Fibroblast of skin of back (primary cell): Measurements from ENCODE around the gene GCAT.

Source experiments
- DNase-seq: peaks from one replicate; pipeline ENCODE4 v3.0.0-alpha.2; 2013

GCAT gene

GRCh38 chr22:37811867-37812266, 4.1 kb downstream of the GCAT start:
- no peak for DNase-seq

GRCh38 chr22:37812869-37813678, 5.3 kb downstream of the GCAT start:
- no peak for DNase-seq

GRCh38 chr22:37815593-37815992, 7.9 kb downstream of the GCAT start:
- DNase-seq = no peak

GRCh38 chr22:37816543-37817180, 8.9 kb downstream of the GCAT start:
- DNase-seq = no peak

DNA sequence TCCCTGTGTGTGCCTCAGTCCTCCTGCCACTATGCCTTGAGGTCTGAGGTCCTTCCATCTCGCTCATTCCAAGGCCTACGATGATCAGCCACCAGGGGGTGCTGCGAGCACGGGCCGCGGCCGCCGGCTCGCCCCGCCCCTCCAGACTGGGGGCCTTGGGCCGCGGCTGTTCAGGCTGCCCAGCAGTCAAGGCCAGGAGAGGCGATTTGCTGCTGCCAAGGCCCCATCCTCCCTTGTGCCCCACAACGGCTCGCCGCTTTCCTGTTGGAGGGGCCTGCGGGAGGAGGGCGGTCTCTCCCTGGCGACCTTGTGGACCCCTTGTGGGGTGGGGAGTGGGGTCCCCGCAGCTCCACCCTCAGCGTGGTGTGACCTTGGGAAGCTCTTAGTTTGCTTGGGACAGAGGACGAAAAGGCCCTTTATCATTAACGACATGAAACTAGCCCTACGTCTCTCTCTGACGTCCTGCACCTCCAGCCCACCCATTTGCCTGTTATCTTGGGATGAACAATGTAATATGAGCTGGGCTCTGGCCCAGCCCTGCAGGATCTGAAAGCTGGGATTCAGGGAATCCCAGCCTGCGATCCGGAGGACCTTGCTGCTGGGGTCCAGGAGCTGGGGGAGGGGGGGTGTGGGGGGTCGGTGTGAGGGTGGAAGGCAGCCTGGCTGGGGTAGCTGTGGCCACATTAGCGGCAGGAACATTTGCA, 10.1 kb downstream of the GCAT start:
- peak; percentile 75 for DNase-seq

DNA sequence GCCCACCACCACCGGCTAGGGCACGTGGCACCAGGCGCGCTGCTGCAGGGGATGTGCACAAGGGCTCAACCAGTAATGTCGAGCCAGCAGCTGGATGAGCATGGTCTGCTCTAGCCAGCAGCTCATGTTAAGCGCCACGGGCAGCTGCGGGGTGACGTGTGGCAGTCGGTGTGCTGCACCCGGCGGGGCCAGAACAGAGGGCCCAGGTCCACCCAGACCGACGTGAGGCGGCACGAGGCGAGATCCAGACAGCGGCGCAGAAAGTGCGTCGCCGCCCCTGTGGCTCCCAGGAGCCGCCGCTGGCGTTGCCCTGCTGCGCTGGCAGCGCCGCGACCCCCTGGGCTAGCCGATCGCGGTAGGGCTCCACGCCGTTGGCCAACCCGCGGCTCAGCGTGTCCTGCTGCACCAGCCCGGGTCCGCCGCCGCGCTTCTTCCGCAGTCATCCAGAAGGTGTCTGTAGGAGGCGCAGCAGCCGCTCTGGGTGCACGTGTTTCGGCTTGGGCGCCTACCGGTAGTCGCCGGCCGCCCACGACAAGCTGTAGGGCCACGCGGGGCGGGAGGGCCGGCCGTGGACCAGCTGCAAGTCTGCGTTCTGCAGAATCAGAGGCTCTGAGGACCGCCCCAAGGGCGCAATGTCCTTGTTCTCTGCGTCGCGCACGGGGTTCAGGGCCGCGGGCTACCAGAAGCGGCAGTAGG, 10.8 kb downstream of the GCAT start:
- peak; percentile 60 for DNase-seq

DNA sequence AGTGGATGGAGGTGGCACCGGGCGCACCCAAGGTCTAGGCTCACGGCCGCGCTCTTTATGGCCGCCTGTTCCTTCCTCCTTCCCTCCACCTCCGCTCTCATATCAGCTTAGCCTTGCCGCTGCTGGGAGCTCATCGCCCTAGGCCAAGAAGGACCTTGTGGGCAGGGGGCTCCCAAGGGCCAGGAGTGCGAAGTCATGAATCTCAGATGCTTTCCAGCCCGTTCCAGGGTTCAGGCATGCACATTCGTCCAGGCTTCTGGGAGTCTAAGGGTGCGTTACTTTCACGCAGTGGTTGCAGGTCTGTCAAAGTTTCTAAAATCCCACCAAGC, 11.3 kb downstream of the GCAT start:
- DNase-seq = no peak

DNA sequence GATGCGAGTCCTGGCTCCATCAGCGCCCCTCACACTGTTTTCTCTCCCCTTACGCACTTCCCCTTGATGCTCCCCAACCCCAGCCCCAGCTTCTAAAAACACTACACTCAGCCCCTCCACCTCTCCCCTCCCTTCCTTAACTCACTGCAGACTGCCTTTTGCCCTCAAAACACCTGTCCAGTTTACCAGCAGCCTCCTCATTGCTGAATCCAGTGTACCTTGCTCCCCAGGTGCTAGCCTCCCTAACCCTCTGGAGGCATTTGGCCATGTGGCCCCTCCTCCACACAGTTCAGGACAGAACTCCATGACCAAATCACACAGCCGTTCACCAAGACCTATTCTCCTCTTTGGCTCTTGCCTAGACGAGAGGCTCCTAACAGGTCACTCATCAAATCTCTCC, 12.6 kb downstream of the GCAT start:
- DNase-seq = no peak

DNA sequence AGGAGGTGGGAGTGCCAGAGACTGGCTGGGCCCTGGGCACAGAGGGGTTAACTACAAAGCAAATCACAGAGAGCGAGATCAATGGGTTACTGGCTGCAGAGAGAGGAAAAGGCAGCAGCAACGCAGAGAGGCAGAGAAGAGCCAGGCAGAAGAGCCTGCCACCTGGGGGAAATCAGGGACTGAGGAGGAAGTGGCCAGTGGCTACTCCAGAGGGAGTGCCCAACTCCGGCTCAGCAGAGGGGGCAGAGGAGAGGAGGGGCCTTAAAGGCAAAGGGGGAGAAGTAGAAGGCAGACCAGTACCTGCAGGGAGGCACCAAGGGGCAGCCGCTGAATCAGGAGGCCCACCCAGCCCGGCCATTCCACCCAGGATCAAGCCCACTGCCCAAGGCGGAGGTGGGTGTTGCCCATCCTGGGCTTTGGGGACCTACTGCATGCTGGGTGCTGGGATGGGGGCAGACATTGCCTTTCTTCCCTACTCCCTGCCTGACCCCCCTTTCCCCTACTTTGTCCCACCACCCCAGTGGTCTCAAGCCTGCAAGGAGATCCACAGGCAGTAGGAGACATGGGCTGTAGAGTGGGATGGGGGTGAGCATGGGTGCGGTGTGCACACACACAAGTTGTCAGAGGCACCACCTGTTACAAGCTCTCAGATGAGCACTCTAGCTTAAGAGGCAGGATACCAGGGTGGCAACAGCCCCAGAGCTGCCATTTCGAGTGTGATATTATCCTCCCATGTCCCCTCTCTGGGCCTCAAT, 14.5 kb downstream of the GCAT start:
- no peak for DNase-seq

DNA sequence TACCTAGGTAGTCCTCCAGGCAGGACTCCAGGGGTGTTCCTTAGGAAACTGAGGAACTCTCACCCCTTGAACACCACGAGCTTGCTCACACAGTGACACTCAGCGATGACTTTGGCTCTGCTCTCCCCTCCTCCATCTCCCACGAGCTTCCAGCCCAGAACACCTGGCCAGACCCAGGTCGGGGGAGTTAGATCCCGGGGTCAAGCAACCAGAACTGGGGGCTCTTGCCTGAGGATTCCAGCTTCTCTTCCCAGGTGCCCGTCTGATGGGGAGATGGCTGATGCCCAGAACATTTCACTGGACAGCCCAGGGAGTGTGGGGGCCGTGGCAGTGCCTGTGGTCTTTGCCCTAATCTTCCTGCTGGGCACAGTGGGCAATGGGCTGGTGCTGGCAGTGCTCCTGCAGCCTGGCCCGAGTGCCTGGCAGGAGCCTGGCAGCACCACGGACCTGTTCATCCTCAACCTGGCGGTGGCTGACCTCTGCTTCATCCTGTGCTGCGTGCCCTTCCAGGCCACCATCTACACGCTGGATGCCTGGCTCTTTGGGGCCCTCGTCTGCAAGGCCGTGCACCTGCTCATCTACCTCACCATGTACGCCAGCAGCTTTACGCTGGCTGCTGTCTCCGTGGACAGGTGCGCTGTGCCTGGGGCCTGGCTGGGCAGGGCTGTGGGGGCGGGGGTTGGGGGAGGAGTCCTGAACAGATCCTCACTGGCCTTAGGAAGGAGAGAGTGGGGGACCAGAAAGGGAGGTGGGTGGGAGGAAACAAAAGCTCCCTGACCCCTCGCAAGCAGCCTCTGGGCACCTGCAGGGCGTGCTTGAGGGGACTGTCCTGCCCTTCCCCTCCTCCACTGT, 15.6 kb downstream of the GCAT start, which contains the start of gene GALR3:
TSS of gene GALR3 (plus strand) at position 249 of the 852 bp plus-strand sequence. CDS start at position 274, 25 bp downstream.
- no peak for DNase-seq

DNA sequence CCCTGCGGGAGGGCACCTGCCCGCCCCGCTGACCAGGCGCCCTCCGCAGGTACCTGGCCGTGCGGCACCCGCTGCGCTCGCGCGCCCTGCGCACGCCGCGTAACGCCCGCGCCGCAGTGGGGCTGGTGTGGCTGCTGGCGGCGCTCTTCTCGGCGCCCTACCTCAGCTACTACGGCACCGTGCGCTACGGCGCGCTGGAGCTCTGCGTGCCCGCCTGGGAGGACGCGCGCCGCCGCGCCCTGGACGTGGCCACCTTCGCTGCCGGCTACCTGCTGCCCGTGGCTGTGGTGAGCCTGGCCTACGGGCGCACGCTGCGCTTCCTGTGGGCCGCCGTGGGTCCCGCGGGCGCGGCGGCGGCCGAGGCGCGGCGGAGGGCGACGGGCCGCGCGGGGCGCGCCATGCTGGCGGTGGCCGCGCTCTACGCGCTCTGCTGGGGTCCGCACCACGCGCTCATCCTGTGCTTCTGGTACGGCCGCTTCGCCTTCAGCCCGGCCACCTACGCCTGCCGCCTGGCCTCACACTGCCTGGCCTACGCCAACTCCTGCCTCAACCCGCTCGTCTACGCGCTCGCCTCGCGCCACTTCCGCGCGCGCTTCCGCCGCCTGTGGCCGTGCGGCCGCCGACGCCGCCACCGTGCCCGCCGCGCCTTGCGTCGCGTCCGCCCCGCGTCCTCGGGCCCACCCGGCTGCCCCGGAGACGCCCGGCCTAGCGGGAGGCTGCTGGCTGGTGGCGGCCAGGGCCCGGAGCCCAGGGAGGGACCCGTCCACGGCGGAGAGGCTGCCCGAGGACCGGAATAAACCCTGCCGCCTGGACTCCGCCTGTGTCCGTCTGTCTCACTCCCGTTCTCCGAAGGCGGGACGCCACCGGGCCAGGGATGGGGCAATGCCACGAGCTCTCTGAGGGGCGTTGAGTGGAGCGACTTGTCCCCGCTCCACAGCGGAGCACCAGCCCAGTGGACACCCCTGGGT, 17.2 kb downstream of the GCAT start:
- peak; percentile 29 for DNase-seq

DNA sequence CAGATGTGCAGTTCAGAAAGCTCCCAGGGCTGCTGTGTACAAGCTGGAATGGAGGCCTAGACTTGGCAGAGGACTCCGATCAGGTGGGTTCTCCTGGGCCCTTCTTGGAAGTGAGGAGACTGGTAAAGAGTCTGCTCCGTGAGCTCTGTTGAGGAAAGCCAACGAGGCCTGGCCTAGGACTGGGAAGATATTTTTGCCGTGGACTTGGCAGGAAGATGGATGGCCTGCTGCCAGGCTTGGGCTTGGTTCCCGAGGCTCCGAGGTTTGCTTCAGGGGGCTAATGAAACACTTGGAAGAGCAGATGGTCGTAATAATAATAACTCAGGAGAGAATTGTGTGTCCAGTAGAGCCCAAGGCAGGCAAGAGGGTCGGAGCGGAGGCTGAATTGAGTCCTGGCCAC, 19.3 kb downstream of the GCAT start:
- no peak for DNase-seq

DNA sequence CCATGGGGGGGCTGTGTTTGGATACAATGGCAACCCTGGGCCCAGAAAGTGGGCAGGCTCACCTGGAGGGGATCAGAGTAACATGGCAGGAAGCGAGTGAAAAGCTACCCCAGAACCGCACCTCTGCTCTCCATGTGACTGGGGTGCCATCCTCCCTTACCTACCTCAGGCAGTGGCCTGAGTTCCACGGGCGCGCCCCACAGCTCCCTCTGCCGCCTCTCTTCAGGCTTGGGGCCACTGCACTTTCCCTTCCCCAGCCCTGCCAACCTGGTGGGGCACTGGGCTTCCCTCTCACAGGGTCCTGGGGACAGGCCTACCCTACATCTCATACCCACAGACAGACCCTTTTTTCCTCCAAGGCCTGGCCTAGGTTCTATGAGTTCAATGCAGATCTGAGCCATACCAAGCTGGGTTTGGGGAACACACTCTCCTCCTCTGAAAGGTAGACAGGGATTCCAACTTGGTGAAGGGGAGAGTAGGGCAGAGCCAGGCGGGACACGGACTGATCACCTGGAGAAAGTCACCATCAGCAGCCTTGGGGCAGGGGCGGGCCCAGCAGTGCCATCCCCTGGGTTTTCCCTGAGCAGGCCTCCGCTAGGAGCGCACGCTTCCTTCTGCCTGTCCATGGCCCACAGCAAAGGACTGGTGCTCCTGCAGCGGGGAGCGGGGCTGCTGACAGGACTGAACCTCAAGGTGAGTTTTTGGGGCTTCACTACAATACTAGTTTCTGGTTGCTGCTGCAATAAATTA, 22.5 kb downstream of the GCAT start:
- DNase-seq = no peak

- DNase-seq = no peak
These were observed 23.7 kb downstream of the GCAT start for GRCh38 chr22:37831472-37831871.

DNA sequence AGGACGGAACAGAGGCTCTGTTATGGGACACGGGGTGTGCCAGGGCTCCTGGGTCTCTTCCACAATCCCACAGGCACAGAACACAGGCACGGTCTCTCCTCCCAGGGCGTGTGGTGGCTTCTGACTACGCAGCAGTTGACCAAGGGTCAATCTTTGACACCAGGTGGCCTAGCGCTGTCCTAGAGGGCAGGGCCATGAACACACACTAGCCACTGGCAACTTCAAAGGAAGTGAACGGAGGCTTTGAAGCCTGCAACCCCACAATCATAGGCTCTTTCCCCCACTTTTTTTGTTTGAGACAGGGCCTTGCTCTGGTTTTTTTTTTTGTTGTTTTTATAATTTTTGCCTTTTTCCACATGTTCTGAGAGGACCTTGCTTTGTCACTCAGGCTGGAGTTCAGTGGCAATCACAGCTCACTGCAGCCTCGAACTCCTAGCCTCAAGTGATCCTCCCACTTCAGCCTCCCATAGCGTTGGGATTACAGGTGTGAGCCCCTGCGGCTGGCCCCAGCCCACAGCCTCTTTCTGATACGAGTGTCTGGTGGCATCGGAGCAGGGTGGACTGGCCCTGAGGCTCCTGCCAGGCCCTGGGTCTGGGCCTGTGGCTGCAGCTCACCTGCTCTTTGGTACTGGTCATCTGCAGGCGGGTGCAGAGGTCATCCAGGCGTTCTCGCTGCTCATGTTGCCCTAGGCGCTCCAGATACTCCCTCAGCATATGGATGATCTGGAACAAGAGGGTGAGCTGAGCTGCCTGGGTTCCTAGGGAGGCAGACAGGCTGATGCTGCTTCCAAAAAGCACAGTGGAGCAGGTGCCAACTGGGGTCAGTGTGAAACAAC, 24.5 kb downstream of the GCAT start:
- no peak for DNase-seq

GRCh38 chr22:37842015-37842793, 34.5 kb downstream of the GCAT start:
- DNase-seq = no peak

DNA sequence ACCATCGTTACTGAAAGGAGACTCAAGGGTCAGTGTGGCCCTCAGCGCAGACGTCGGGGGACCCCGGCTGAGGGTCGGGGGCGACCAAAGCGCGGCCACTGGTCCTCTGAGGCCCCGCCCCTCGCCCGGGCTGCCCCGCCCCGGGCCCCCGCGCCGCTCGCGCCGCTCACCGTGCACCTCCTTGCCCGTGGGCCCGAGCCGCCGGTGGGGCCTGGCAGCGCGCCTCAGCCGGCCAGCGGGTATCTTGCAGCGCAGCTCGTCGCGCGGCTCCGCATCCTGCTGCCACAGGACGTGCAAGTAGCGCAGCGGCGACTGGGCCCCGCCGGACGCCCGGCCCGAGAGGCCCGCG, 36.0 kb downstream of the GCAT start:
- no peak for DNase-seq

GRCh38 chr22:37844904-37845329, 37.2 kb downstream of the GCAT start:
- no peak for DNase-seq
